ENCODE results near the gene MAPK7.

MAPK7 gene

DNA sequence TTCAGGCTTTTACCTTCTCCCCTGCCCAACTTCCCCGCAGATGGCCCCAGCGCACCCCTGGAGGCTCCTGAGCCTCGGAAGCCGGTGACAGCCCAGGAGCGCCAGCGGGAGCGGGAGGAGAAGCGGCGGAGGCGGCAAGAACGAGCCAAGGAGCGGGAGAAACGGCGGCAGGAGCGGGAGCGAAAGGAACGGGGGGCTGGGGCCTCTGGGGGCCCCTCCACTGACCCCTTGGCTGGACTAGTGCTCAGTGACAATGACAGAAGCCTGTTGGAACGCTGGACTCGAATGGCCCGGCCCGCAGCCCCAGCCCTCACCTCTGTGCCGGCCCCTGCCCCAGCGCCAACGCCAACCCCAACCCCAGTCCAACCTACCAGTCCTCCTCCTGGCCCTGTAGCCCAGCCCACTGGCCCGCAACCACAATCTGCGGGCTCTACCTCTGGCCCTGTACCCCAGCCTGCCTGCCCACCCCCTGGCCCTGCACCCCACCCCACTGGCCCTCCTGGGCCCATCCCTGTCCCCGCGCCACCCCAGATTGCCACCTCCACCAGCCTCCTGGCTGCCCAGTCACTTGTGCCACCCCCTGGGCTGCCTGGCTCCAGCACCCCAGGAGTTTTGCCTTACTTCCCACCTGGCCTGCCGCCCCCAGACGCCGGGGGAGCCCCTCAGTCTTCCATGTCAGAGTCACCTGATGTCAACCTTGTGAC, 3.6 kb downstream of the MAPK7 start:
- no peak for DNase-seq

DNA sequence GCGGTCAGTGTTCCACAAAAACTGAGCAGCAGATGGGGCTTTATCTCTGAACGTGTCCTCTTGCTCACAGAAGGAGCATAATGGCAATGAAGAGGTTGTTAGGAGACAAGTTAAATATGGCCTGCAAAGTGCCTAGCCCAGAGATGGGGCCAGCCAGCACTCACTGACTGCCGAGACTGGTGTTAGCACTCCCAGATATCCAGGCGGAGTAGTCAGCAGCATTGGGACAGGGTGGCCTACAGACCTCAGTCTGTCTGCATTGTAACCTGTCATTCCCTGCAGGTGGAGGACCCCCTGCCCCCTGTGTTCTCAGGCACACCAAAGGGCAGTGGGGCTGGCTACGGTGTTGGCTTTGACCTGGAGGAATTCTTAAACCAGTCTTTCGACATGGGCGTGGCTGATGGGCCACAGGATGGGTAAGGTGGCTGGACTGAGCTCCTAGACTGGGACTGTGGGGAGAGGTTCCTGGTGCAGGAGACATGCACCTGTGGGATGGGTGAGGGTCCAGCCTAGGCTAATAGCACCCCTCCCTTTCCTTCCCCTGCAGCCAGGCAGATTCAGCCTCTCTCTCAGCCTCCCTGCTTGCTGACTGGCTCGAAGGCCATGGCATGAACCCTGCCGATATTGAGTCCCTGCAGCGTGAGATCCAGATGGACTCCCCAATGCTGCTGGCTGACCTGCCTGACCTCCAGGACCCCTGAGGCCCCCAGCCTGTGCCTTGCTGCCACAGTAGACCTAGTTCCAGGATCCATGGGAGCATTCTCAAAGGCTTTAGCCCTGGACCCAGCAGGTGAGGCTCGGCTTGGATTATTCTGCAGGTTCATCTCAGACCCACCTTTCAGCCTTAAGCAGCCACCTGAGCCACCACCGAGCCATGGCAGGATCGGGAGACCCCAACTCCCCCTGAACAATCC, 4.5 kb downstream of the MAPK7 start:
- DNase-seq, result no peak

DNA sequence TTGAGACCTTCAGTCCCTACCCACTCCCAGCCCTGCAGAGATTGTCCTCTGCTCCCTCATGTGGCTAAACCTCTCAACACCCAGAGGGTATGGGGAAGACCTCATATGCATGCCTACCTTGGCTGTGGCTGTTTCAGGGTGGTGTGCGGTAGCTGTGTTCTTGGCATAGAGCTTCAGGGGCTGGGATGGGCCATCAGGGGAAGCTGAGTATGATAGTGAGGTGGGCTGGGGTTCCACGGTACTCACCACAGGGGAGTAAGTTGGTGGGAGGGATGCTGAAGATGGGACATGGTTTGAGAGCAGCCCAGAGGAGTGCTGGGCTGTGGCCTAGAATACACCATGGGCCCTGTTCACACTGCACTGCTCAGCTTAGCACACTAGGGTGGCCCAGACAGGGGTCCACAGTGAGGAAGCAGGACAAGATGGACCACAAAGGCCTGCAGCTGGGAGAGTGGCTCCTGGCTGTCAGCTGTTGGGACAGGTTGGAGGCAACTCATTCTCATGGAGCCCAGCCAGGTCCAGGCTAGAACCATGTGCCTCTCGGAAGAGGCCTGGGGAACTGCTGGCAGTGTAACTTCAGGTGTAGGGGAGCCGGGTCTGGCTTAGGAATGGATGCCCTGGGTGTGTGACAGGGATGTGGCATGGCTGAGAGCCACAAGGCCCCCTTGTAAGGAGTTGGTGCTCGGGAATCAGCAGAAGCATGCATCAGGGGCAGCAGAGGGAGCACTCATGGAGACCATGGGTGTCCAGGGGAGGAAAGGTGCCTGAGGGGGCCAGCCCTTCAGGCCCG, 5.6 kb downstream of the MAPK7 start:
- DNase-seq, result no peak

DNA sequence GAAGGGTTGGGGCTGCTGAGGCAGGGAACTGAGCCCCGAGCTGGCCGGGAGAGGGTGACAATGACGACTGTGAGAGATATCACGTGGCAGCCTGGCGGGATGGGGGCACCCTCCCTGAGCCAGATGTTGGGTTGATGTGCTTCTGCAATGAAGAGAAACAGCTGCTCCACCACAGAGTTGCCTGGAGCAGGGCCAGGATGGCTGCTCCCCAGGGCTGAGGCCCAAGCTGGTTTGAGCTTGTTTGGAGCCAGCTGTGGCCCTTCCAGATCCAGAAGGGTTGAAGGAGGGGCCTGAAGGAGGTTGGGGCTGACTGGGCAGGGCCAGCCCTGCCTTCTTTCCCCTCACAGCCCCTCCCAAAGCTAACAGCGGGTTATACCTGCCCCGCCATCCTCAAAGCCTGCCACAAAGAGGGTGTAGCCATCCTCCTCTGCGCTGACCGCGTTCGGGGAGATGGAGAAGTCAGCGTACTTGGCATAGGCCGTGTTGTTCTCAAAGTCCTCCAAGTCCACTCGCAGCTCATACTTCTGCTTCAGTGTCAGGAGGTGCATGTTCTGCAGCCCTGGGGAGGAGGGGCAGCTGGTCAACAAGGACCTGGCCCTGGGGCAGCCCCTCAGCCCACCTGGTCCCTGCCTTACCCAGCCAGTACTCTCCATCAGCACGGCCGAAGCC, 6.6 kb downstream of the MAPK7 start:
- DNase-seq, result no peak

DNA sequence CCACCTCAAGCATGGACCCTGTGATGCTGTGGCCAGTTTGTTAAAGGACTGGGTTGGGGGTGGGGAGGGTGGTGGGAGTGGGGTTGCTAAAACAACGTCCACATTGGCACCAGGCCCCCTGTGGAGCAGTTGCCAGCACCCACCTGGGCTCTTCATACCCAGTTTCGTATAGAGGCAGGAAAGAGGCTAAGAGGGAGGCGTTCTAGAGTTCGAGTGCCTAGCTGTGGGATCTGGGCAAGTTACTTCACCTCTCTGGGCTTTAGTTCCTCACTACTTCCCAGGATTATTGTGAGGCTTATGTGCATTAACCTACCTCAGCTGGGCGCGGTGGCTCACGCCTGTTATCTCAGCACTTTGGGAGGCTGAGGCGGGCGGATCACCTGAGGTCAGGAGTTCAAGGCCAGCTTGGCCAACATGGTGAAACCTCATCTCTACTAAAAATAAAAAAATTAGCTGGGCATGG, 7.3 kb downstream of the MAPK7 start:
- no peak for DNase-seq

DNA sequence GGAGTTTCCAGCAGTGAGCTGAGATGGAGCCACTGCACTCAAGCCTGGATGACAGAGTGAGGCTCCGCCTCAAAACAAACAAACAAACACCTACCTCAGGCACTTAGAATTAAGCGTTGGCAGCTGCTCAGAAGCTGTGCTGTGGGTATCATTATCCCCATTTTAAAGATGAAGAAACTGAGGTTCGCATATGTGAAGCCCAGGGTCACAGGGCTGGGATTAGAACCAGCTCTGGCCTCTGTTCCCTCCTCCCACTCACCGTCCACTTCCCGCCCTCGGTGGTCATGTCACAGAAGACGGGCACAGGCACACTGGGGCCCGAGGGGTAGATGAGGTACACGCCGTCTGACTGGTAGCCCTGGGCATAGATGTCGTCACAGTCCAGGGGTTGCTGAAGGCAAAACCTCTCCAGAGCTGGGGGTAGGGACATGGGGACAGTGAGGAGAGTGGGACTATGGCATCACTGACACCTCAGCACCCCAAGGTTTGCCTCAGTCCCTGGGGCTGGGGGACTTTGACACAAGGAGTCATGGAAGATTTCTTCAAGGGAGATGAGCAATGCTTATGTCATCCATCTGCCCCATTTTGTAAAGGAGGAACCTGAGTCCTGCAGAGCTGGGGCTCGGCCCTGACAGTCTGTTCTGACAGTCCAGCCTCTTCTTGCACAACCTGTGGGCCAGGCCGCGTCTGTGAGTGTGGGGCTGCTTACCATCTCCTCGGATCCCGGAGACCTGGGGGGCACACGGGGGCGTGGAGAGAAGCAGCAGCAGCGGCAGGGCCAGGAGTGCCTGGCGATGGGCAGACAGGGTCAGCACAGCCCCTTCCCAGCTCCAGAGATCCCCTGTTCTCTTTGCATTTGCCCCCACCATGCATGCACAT, 8.0 kb downstream of the MAPK7 start:
- no peak for DNase-seq

DNA sequence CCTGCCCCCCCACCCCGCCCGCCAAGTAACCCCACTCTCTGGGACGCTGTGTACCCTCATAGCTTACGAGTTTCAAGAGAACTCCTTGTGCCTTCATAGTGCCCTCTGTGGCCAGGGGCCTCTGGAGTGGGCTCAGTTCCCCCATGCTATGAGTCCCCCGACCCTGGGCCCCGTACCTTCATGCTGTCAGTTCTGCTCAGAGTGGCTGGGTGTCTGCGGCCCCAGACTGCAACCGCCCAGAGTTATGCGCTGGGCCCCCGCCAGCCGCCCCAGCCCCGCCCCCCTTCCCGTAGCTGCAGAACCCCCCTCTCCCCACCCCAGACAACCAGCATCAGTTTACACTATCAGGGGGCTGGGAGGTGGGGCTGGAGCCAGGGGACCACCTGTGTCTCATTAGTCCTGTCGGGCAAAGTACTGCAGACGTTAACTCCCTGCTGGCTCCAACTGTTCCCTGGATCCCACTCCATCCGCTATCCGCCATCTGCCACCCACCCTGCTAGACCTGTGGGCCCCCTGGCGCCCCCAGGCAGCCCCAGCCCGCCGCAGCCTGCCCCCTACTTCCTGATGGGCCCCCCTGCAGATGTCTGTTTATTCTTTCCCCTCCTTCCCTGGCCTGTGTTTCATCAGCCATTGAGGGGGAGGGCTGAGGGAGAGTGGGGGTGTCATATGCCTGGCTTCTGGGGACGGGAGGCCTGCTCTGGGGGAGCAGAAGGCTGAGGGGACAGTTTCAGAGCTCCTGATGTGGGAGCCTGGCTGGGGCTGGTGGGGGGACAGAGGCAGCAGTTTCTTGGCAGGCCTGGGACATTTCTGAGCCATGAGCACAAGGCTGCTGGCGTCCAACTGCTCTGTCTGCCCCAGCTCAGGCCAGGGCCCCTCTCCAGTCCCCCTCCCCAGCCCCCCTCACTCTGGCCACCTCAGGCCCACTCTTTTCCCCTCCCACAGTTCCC, 8.9 kb downstream of the MAPK7 start, which contains the start of gene MFAP4:
TSS of gene MFAP4 (minus strand) at position 217 of the 947 bp plus-strand sequence. CDS start at position 182, 35 bp downstream.
- DNase-seq, result no peak

DNA sequence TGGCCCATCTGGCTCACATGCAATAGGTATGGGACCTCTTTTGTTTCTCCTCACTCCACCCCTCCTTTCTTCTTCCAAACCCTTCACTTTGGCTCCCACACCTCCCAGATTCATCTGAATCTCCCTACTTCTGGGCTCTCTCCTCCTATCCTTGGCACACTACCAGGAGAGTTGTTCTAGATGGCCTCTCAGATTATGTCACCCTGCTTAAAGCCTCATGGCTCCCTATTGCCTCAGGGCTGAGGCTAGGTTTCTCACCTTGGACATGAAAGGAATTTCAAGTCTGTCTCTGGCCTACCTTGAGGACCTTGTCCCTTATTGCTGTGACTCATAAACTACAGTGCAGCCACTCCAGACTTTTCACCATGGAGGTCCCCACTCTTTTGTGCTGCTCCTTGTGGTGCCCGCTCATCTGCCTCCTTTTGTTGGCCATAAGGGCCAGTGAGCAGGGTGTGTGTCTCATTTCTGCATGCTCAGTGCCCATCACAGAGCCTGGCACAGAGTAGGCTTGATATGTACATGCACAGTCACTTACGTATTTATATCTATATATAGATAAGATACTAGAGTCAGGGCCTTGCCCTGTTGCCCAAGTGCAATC, 9.7 kb downstream of the MAPK7 start:
- DNase-seq, result no peak

DNA sequence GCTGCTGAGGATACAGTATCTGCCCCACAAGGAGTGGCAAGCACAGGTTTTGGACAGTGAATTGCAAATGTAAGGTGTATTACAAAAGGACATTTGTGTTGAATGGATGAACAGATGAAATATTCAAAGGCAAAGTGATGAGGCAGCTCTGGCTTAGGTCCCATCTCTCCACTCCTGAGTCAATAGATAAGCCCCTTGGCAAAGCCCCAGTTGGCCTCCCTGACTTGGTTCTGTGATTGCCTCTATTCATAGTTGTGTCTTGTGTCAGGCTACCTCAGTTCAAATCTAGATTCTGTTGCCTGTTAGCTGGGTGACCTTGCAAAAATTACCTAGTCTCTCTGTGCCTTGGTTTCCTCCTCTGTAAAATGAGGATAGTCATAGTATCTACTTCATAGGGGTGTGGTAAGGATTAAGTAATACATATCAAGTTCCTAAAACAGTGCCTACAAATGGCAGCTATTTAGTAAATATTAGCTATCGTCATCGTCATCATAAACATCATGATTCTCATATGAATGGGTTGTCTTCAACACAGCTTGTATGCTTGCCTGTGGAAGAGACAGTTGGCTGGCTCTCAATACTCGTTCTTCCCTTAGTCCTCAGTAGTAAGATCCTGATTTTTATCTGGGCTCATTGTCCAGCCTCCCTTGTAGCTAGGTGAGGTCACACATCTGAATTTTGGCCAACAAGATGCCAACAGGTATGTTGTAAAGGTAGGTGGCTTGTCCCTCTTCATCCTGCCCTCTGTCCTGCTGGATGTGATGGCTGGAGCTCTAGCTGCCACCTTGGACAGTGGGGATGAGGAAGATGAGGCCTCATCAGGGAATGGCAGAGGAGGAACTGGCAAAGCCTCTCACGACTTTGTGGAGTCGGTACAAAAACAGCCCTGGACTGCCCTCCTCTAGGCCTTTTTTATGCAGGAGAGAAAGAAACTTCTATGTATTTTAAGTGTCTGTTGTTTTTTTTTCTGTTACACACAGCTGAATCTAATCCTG, 10.8 kb downstream of the MAPK7 start:
- no peak for DNase-seq

DNA sequence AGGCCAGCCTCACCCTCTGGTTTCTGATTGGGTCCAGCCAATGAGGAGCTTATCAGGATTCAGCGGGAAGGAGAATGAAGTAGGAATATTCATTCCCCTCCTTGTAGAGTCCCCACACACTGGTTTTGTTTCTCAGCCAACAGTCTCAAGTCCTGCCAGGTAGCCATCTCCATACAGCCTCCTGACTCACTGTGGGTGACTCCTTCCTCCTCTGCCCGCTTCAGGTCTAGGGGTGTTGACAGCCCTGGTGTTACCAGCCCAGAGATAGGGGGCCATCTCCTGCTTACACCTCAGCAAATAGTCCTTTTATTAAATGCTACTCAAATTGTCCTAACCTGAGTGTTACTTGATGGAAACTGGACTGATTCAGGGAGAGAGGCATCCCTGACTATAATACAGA, 12.7 kb downstream of the MAPK7 start:
- no peak for DNase-seq

DNA sequence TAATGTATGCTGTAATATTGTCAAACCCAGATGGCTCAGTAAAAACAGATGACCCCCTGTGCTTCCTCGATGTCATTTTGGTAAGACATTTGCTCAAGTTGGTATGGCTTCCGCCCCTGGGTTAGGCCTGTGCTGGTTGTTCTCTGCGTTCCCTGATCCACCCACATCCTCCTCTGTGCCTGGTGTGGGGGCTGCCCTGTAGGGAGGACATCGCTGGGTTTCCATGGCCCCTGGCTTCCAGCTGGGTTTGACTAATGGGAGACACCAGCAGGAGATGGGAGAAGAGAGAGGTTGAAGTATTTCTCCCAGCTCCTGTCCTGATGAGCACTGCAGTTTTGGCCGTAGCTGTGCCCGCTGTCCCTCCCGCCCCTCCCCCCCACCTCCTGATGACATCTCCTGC, 13.1 kb downstream of the MAPK7 start:
- no peak for DNase-seq

DNA sequence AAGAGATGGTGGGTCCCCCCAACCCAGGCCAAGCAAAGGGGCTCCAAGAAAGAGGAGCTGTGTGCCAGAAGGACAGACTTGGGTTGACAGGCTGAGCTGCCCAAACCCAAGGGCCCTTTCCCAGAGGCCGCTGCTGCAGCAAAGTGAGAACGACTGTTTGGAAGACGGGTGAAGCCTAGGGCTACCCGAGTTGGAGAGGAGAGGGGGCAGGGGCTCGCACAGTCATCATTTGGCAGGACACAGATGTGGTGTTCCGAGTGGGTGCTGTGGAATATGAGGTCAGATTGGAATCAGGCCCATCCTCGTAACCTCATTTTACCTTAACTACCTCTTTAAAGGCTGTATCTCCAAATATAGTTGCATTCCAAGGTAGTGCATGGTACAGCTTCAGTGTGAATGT, 14.0 kb downstream of the MAPK7 start:
- no peak for DNase-seq

DNA sequence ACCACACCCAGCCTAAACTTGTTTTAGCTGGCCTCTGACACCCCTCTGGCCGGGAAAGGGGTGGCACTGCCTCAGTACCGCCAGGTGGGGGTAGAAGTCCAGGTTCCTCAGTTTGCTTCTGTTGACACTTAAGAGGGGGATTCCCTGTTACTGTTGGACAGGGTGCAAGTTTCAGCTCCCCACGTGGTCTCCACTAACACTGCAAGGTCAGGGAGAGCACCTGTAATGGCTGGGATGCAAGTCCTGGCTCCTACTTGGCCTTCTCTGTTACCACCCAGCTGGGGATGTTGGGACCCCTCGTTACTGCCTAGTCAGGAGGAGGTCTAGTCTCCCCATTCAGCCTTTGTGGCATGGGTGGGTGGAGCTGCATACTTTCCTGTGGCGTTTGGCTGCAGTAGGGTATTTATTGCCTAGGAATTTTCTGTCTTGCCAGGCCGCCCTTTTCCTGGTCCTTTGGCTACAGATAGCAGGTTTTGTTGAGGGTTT, 19.3 kb downstream of the MAPK7 start:
- no peak for DNase-seq

DNA sequence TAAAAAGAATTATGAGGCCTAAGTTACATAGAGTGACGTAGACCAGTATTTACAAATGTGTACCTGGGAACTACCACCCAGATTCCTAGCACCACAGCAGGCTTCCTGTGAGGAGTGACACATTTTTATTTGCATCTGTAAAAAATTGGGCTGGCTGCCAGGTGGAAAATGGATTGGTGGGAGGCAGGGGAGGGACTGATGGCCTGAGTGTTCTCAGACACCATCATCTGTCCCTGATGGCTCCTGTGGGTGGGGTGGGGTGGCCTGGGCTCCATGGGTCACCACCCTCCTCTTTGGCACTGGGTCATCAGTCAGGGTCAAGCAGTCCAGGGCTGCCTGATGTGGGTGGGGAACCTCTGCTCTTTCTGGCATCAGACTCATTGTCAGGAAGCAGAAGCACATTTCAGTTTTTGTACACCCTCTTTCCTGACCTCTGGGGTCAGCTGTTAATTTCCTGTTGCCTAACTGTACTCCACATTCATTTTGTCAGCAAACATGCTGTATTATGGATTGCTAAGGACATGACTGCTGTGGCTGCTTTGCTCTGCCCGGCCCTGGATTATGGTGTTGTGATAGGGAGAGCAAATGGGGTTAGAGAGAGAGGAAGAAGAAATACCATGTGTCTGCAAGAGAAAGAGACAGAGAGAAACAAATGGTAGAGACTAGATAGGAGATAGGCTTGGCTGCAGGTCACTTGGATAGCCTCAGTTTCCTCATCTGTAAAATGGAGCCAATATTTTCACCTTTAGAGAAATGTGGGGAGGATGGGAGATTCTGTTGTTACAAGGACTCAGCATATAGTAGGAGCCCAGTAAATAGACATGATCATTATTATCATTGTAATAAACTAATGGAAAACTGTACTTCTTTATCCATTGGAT, 20.2 kb downstream of the MAPK7 start:
- DNase-seq, result no peak

DNA sequence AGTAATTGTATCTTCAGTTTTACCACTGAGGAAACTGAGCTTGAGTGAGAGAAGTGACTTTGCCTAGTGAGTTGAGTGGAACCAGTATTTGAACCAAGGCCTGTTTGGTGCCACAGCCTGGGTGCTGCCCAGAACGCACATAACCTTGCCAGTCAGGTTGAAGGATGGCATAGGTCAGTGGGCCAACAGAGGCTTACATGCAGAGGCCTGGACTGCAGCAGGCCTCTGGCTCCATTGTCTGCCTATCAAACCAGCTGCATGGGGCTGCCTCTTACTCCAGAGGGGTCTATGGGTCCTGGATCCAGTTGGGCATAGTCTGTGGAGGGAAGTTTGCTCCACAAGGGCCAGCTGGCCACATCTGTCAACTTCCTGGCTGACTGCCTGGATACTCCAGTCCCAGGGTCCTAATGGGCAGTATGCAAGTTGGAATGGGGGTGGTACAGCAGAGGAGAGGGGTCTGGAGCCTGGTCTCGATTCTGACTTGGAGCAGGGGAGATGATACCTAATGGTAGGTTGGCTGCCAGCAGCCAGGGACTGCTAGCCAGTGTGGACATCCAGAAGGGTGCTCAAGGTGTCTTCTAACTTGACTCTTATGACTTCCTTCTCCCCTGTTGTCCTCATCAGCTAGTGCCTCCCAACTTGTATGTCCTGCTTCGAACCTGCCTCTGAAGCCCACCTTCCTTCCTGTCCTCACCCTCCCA, 21.6 kb downstream of the MAPK7 start:
- no peak for DNase-seq

DNA sequence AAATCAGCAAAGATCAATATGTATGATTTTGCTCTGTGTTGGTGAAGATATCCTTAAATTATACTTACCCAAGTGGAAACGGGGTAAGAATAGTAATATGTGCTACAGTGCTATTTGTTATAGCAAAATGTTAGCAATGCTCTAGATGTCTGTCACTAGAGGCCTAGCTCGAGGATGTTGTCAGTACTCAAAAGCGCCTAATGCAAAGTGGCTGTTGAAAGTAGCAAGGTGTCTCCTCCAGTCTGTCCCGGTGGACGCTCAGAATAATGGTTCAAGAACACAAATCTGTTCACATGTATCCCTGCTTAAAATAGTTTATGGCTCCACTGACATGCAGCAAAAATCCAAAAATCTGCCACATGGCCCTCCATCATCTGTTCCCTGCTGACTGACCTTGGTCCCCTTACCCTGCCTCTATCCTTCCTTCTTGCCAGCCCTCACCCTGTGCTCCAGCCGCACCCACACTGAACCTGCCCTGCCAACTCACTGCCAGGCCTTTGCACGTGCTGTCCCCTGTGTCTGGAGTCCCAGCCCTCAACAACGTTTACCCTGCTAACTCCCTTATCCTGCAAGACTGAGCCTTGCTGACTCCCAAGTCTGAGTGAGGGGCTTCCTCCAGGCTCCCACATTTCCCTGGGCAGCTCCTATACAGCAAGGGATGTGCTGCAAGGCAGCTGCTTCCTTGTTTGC, 23.2 kb downstream of the MAPK7 start:
- DNase-seq, result no peak

Measured in stimulated activated CD4-positive, alpha-beta T cell treated with anti-CD3 and anti-CD28 coated beads, Interleukin-2, amount 100 ng/mL, for 48 hours (primary cell).